Measurements from ENCODE around the gene DNAH1. TPM values are rescaled to one million over a fixed set of nuclear protein-coding genes. Genes with fewer than 3 reads are reported as not detected.

The DNAH1 gene
- total RNA-seq, 1 experiment from 2014 or later = 2.4 TPM

DNA sequence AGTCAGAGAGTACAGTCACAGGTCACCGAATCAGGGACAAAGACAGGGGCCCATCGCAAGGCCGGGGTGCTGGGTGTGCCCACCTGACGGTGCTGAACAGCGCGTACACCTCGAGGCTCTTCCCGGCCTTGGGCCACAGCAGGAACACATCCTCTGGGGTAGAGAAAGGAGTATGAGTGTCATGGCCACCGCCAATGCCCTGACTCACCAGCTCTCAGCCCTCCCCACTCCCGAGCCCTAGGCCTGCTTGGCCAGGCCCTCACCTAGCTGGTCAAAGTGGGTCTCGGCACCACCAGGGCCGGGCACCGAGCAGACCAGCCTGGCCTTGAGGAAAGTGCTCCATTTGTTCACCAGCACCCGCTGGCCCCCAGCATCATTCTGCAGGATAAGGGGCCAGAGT lies 124.6 kb downstream of the DNAH1 start:
- intact Hi-C loops (cut with micrococcal nuclease; ENCODE audit: unreplicated experiment) (no loop called here), in situ Hi-C loops (cut with HindIII; ENCODE audit: low pct_unique_long_range_greater_than_20kb, low sequenced_read_pairs) (no loop called here)
- no TSS peak for BruUV-seq (replicated peaks)

DNA sequence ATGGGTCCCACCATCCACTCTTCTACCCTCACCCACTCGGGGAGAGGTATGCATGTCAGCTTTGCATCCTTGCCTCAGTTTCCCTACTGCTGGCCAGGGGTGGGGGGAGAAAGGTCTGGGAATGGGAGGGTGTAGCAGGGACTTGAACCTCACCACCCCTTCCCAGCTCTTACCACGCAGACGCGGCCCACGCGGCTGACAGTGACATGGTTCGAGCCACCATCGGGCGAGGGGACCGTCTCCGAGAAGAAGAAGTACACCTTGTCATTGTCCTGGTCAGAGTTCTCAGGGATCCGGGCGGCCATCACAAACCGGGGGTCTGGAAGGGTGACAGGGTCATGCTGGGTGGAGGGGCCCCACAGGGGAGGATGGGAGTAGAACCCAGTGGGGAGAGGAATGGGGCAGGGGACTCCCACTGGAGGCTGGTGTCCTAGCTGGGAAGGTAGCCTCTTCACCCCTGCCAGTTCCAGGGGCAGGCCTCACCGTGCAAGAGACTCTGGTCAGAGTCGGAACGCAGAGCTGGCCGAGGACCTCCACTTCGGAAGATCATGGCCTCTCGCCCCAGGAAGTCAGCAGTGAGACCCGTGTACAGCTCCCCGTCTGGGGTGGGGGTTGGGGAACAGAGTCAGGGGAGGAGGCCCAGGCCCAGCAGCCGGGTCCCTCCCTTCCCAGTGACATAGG lies 125.1 kb downstream of the DNAH1 start:
- ATAC-seq (no peak), DNase-seq (ENCODE audit: low read depth, low spot score) (no peak)
- Histone ChIP-seq H3K27ac (ENCODE audit: low read length) (no peak overlapping the region), H3K9me3 (ENCODE audit: control insufficient read depth, insufficient read depth, low read depth, low read length) (no peaks in the 10 kb centered on the region), H3K4me1 (ENCODE audit: control insufficient read depth, insufficient read depth, low read length) (no peaks in the 10 kb centered on the region), H3K4me3 (ENCODE audit: low read depth in 2 of 2, low read length in 2 of 2) (no peak overlapping the region), H3K36me3 (ENCODE audit: control insufficient read depth, insufficient read depth, low read length) (no peaks in the 10 kb centered on the region), H3K27me3 (ENCODE audit: control insufficient read depth, insufficient read depth, low read length) (no peaks in the 10 kb centered on the region)
- intact Hi-C loops (cut with micrococcal nuclease; ENCODE audit: unreplicated experiment) (no loop called here), in situ Hi-C loops (cut with HindIII; ENCODE audit: low pct_unique_long_range_greater_than_20kb, low sequenced_read_pairs) (no loop called here)
- TF ChIP-seq, protein P1, sequence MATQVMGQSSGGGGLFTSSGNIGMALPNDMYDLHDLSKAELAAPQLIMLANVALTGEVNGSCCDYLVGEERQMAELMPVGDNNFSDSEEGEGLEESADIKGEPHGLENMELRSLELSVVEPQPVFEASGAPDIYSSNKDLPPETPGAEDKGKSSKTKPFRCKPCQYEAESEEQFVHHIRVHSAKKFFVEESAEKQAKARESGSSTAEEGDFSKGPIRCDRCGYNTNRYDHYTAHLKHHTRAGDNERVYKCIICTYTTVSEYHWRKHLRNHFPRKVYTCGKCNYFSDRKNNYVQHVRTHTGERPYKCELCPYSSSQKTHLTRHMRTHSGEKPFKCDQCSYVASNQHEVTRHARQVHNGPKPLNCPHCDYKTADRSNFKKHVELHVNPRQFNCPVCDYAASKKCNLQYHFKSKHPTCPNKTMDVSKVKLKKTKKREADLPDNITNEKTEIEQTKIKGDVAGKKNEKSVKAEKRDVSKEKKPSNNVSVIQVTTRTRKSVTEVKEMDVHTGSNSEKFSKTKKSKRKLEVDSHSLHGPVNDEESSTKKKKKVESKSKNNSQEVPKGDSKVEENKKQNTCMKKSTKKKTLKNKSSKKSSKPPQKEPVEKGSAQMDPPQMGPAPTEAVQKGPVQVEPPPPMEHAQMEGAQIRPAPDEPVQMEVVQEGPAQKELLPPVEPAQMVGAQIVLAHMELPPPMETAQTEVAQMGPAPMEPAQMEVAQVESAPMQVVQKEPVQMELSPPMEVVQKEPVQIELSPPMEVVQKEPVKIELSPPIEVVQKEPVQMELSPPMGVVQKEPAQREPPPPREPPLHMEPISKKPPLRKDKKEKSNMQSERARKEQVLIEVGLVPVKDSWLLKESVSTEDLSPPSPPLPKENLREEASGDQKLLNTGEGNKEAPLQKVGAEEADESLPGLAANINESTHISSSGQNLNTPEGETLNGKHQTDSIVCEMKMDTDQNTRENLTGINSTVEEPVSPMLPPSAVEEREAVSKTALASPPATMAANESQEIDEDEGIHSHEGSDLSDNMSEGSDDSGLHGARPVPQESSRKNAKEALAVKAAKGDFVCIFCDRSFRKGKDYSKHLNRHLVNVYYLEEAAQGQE (IDR thresholded peaks at IDR 0.05; ENCODE audit: insufficient read depth in 1 of 2, low read depth in 2 of 2, low read length in 1 of 2) = no peak
- no peak for TF ChIP-seq POLR2AphosphoS5 (IDR thresholded peaks at IDR 0.05; ENCODE audit: low read depth, low read length)
- TF ChIP-seq, protein P2, sequence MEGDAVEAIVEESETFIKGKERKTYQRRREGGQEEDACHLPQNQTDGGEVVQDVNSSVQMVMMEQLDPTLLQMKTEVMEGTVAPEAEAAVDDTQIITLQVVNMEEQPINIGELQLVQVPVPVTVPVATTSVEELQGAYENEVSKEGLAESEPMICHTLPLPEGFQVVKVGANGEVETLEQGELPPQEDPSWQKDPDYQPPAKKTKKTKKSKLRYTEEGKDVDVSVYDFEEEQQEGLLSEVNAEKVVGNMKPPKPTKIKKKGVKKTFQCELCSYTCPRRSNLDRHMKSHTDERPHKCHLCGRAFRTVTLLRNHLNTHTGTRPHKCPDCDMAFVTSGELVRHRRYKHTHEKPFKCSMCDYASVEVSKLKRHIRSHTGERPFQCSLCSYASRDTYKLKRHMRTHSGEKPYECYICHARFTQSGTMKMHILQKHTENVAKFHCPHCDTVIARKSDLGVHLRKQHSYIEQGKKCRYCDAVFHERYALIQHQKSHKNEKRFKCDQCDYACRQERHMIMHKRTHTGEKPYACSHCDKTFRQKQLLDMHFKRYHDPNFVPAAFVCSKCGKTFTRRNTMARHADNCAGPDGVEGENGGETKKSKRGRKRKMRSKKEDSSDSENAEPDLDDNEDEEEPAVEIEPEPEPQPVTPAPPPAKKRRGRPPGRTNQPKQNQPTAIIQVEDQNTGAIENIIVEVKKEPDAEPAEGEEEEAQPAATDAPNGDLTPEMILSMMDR (IDR thresholded peaks at IDR 0.05) = no peak
- TF ChIP-seq TCF7L2 (IDR thresholded peaks at IDR 0.05; ENCODE audit: low read depth, low read length) = no peak
- no peak for TF ChIP-seq SIN3A (IDR thresholded peaks at IDR 0.05; ENCODE audit: borderline replicate concordance, insufficient read depth, low read depth, low read length)
- BruUV-seq (replicated peaks) = no TSS peak
- CTCF ChIA-PET = no interaction called here
- POLR2A ChIA-PET = no interaction called here

More for the DNA sequence above, 124.6 kb downstream of the DNAH1 start:
- Histone ChIP-seq H3K4me1 (ENCODE audit: control insufficient read depth, insufficient read depth, low read length) (no peaks in the 10 kb centered on the region), H3K4me3 (ENCODE audit: low read depth in 2 of 2, low read length in 2 of 2) (no peak overlapping the region), H3K27me3 (ENCODE audit: control insufficient read depth, insufficient read depth, low read length) (no peaks in the 10 kb centered on the region), H3K36me3 (ENCODE audit: control insufficient read depth, insufficient read depth, low read length) (no peaks in the 10 kb centered on the region), H3K9me3 (ENCODE audit: control insufficient read depth, insufficient read depth, low read depth, low read length) (no peaks in the 10 kb centered on the region), H3K27ac (ENCODE audit: low read length) (no peak overlapping the region)
- DNase-seq (ENCODE audit: low read depth, low spot score) (no peak), ATAC-seq (no peak)
- ChIA-PET CTCF (no interaction called here), POLR2A (no interaction called here)
- TF ChIP-seq SIN3A (IDR thresholded peaks at IDR 0.05; ENCODE audit: borderline replicate concordance, insufficient read depth, low read depth, low read length) (no peak), POLR2AphosphoS5 (IDR thresholded peaks at IDR 0.05; ENCODE audit: low read depth, low read length) (no peak), TCF7L2 (IDR thresholded peaks at IDR 0.05; ENCODE audit: low read depth, low read length) (no peak)
- TF ChIP-seq, protein P2 (IDR thresholded peaks at IDR 0.05) = no peak
- TF ChIP-seq, protein P1 (IDR thresholded peaks at IDR 0.05; ENCODE audit: insufficient read depth in 1 of 2, low read depth in 2 of 2, low read length in 1 of 2) = no peak

Data from Panc1 (cell line).